H1 (cell line): ENCODE results near the gene CAVIN1. TPM values are rescaled to one million over a fixed set of nuclear protein-coding genes. Genes with fewer than 3 reads are reported as not detected.
A peak's percentile ranks its signal among the peaks of the same experiment; 100 is the strongest.

Source experiments
- CTCF ChIA-PET: fragments of 300-600 bp; sonication (Branson Sonifier 250); formaldehyde crosslinking; loops from one replicate; lab custom pipeline; 2021; ENCODE audit not compliant: partially characterized antibody; lab: Charles Lee
- POLR2A ChIA-PET: fragments of 300-600 bp; sonication (Branson Sonifier 250); formaldehyde crosslinking; loops from one replicate; lab custom pipeline; 2021; ENCODE audit warnings: inconsistent platforms; ENCODE audit not compliant: partially characterized antibody; lab: Charles Lee
- DNase-seq, 2 experiments: peaks; one replicate each; pipeline versions ENCODE4 v3.0.0 to v3.0.0-alpha.2; 2010 to 2022; ENCODE audit warnings: low spot score in 2 of 2, low read depth in 1 of 2, mixed read lengths in 1 of 2
- FAIRE-seq: peaks from 2 replicates; lab custom pipeline; 2011; peaks lifted over from hg19 to GRCh38; lab: Jason Lieb, UNC
- H2AFZ ChIP-seq: 2 replicates; pipeline ENCODE4 v1.8.1; 2012; ENCODE audit warnings: low read length, inconsistent platforms
- H2AK5ac ChIP-seq: 2 replicates; pipeline ENCODE4 v1.6.1; 2013; ENCODE audit warnings: low read depth, low read length
- H2BK120ac ChIP-seq: replicated peaks from 2 replicates; pipeline ENCODE3; 2013; ENCODE audit warnings: low read depth, low read length, inconsistent platforms
- H2BK12ac ChIP-seq: 2 replicates; pipeline ENCODE4 v1.6.1; 2013; ENCODE audit warnings: low read depth, low read length
- H2BK15ac ChIP-seq: 2 replicates; pipeline ENCODE4 v1.6.1; 2013; ENCODE audit warnings: low read length
- H2BK20ac ChIP-seq: 2 replicates; pipeline ENCODE4 v1.6.1; 2013; ENCODE audit warnings: low read length
- H2BK5ac ChIP-seq: 2 replicates; pipeline ENCODE4 v1.6.1; 2013; ENCODE audit warnings: low read depth, low read length
- H3K14ac ChIP-seq: 2 replicates; pipeline ENCODE4 v1.6.1; 2013; ENCODE audit warnings: inconsistent platforms; ENCODE audit not compliant: insufficient read length
- H3K18ac ChIP-seq: 2 replicates; pipeline ENCODE4 v1.6.1; 2013; ENCODE audit warnings: low read length; ENCODE audit errors: extremely low read depth
- H3K23ac ChIP-seq: 2 replicates; pipeline ENCODE4 v1.6.1; 2013; ENCODE audit warnings: inconsistent platforms; ENCODE audit not compliant: insufficient read length
- H3K23me2 ChIP-seq: 2 replicates; pipeline ENCODE4 v1.6.1; 2013; ENCODE audit warnings: low read depth, low read length
- H3K27ac ChIP-seq: 2 replicates; pipeline ENCODE4 v1.6.1; 2011; ENCODE audit warnings: low read depth, low read length, inconsistent platforms
- H3K27me3 ChIP-seq, 4 experiments: replicated peaks in 1 of 4; 1 replicate in 1 of 4; 2 replicates in 3 of 4; pipeline versions ENCODE4 v1.6.1 to v1.8.1; 2011 to 2013; ENCODE audit warnings: low read length in 3 of 4, mild to moderate bottlenecking in 3 of 4, inconsistent platforms in 2 of 4, mixed read lengths in 2 of 4, moderate library complexity in 1 of 4; ENCODE audit not compliant: control insufficient read depth in 3 of 4, insufficient read depth in 3 of 4; ENCODE audit errors: extremely low read depth in 1 of 4
- H3K36me3 ChIP-seq, 4 experiments: 2 replicates each; pipeline versions ENCODE4 v1.6.1 to v1.8.1; 2011 to 2013; ENCODE audit warnings: mild to moderate bottlenecking in 4 of 4, low read length in 3 of 4, moderate library complexity in 2 of 4, control low read depth in 1 of 4, inconsistent platforms in 1 of 4; ENCODE audit not compliant: insufficient read depth in 4 of 4, control insufficient read depth in 2 of 4
- H3K4ac ChIP-seq: replicated peaks from 2 replicates; pipeline ENCODE3; 2013; ENCODE audit warnings: low read length, low read depth, mixed read lengths, inconsistent platforms; ENCODE audit not compliant: insufficient read length
- H3K4me1 ChIP-seq, 4 experiments: replicated peaks in 1 of 4; 1 replicate in 1 of 4; 2 replicates in 3 of 4; pipeline versions ENCODE4 v1.6.1 to v1.8.1; 2011 to 2013; ENCODE audit warnings: low read length in 3 of 4, inconsistent platforms in 2 of 4, mixed read lengths in 1 of 4; ENCODE audit not compliant: insufficient read depth in 4 of 4, control insufficient read depth in 3 of 4
- H3K4me2 ChIP-seq, 2 experiments: 2 replicates each; pipeline versions ENCODE4 v1.6.1 to v1.8.1; 2011 to 2013; ENCODE audit warnings: low read depth in 2 of 2, low read length in 2 of 2, control low read depth in 1 of 2, inconsistent platforms in 1 of 2, mild to moderate bottlenecking in 1 of 2; ENCODE audit not compliant: insufficient read depth in 1 of 2
- H3K4me3 ChIP-seq, 4 experiments: fragments of 200-600, 300-600 bp in 1 of 4; sonication (generic), shearing (Covaris generic), sonication (Bioruptor Twin) in 1 of 4; 2 replicates each; pipeline versions ENCODE4 v1.5.1 to v1.8.1; 2011 to 2016; ENCODE audit warnings: low read length in 4 of 4, low read depth in 3 of 4, control low read depth in 2 of 4, inconsistent platforms in 2 of 4, mild to moderate bottlenecking in 2 of 4, mixed read lengths in 1 of 4, moderate library complexity in 1 of 4; ENCODE audit not compliant: insufficient read depth in 2 of 4; ENCODE audit errors: extremely low read depth in 1 of 4
- H3K56ac ChIP-seq: replicated peaks from 2 replicates; pipeline ENCODE3; 2013; ENCODE audit warnings: low read depth, mild to moderate bottlenecking, mixed read lengths, low read length, inconsistent platforms; ENCODE audit not compliant: insufficient read length
- H3K79me1 ChIP-seq: 2 replicates; pipeline ENCODE4 v1.6.1; 2013; ENCODE audit warnings: low read depth, low read length, control low read depth
- H3K79me2 ChIP-seq, 2 experiments: 2 replicates each; pipeline versions ENCODE4 v1.6.1 to v1.8.1; 2012 to 2013; ENCODE audit warnings: low read length in 2 of 2, mild to moderate bottlenecking in 2 of 2, inconsistent platforms in 1 of 2; ENCODE audit not compliant: insufficient read depth in 2 of 2, control insufficient read depth in 1 of 2
- H3K9ac ChIP-seq, 4 experiments: replicated peaks in 1 of 4; 1 replicate in 1 of 4; 2 replicates in 3 of 4; pipeline versions ENCODE4 v1.6.1 to v1.8.1; 2011 to 2013; ENCODE audit warnings: low read depth in 3 of 4, low read length in 3 of 4, control low read depth in 2 of 4, mild to moderate bottlenecking in 2 of 4, moderate library complexity in 2 of 4, inconsistent platforms in 1 of 4; ENCODE audit errors: extremely low read depth in 1 of 4
- H3K9me3 ChIP-seq, 2 experiments: 2 replicates each; pipeline versions ENCODE4 v1.6.1 to v1.8.1; 2012 to 2013; ENCODE audit warnings: mild to moderate bottlenecking in 2 of 2, moderate library complexity in 2 of 2, control low read depth in 1 of 2, inconsistent platforms in 1 of 2, low read depth in 1 of 2, low read length in 1 of 2, mixed read lengths in 1 of 2; ENCODE audit not compliant: insufficient read depth in 2 of 2
- H4K20me1 ChIP-seq, 2 experiments: replicated peaks in 1 of 2; 2 replicates each; pipeline versions ENCODE3 to v1.8.1; 2011 to 2013; ENCODE audit warnings: inconsistent platforms in 2 of 2, low read length in 2 of 2, mild to moderate bottlenecking in 1 of 2; ENCODE audit not compliant: insufficient read depth in 2 of 2, control insufficient read depth in 1 of 2
- H4K5ac ChIP-seq: 2 replicates; pipeline ENCODE4 v1.6.1; 2013; ENCODE audit warnings: low read length, low read depth, mixed read lengths, inconsistent platforms; ENCODE audit not compliant: insufficient read length
- H4K8ac ChIP-seq: 2 replicates; pipeline ENCODE4 v1.8.0; 2013; ENCODE audit warnings: mild to moderate bottlenecking, moderate library complexity, low read length, inconsistent platforms; ENCODE audit not compliant: insufficient read depth; ENCODE audit errors: extremely low read depth
- H4K91ac ChIP-seq: replicated peaks from 2 replicates; pipeline ENCODE3; 2013; ENCODE audit warnings: low read length, mixed read lengths, inconsistent platforms; ENCODE audit not compliant: insufficient read length
- BCL11A ChIP-seq, 2 experiments: IDR thresholded peaks; one replicate each; pipeline ENCODE4 v1.6.1; 2011; ENCODE audit warnings: low read depth in 2 of 2, low read length in 2 of 2, mild to moderate bottlenecking in 2 of 2
- CBX8 ChIP-seq: fragments of 300-800, 300-1000 bp; sonication (generic); IDR thresholded peaks from 2 replicates; pipeline ENCODE4 v1.7.1; 2016; ENCODE audit warnings: low read depth, low read length, borderline replicate concordance
- EP300 ChIP-seq, 2 experiments: IDR thresholded peaks; 1 replicate in 1 of 2; 2 replicates in 1 of 2; pipeline ENCODE4 v1.6.1; 2011 to 2012; ENCODE audit warnings: low read depth in 2 of 2, low read length in 2 of 2, mild to moderate bottlenecking in 2 of 2, borderline replicate concordance in 1 of 2, inconsistent platforms in 1 of 2, moderate library complexity in 1 of 2
- FOSL1 ChIP-seq: IDR thresholded peaks from 2 replicates; pipeline ENCODE4 v1.6.1; 2011; ENCODE audit warnings: mild to moderate bottlenecking, low read depth, low read length, moderate library complexity; ENCODE audit not compliant: insufficient read depth
- KDM5A ChIP-seq: fragments of 200-600 bp; IDR thresholded peaks from 2 replicates; pipeline ENCODE4 v1.7.1; 2012; ENCODE audit warnings: mild to moderate bottlenecking, low read length, inconsistent platforms, mixed read lengths
- RBBP5 ChIP-seq: IDR thresholded peaks from 2 replicates; pipeline ENCODE4 v1.7.1; 2012; ENCODE audit warnings: low read depth, mild to moderate bottlenecking, inconsistent platforms, low read length, moderate library complexity, borderline replicate concordance
- WGBS, 2 experiments: shearing (Covaris generic) in 1 of 2; methylation state at CpG; one replicate each; pipeline versions ENCODE4 v1.1.6 to v1.1.7; 2013 to 2015; ENCODE audit warnings: low lambda C conversion rate in 2 of 2, mixed read lengths in 2 of 2, inconsistent platforms in 1 of 2, low coverage in 1 of 2, missing lambda C conversion rate in 1 of 2; ENCODE audit not compliant: insufficient replicate concordance in 2 of 2, insufficient coverage in 1 of 2, insufficient read length in 1 of 2; ENCODE audit errors: extremely low coverage in 1 of 2, missing lambda C conversion rate in 1 of 2; 5-methylcytosine and 5-hydroxymethylcytosine counted together
- polyA plus RNA-seq, 7 experiments: library from polyadenylated mRNA; depleted of rRNA in 3 of 7; stranded (reverse) in 5 of 7; unstranded in 2 of 7; fragments of >200 nt in 5 of 7; fragments of 200-250 nt in 2 of 7; gene quantifications; 1 replicate in 5 of 7; 2 replicates in 1 of 7; 4 replicates in 1 of 7; pipeline versions ENCODE4 v1.2.1 to v1.2.3, GENCODE V29; 2011 to 2013; ENCODE audit warnings: missing spikeins in 2 of 7, mixed read lengths in 2 of 7
- total RNA-seq: library from RNA; stranded (reverse); fragmentation: NEBNext Ultra II Directional; extraction: Animal tissue kit (Norgen Biotek cat#: 25700); gene quantifications from 2 replicates; pipeline ENCODE4 v1.2.1, GENCODE V29; 2021
- TF ChIP-seq, protein P1 (sequence below), 3 experiments: IDR thresholded peaks; 1 replicate in 2 of 3; 2 replicates in 1 of 3; pipeline versions ENCODE4 v1.5.1 to v1.6.1; 2011; ENCODE audit warnings: low read length in 3 of 3, mild to moderate bottlenecking in 3 of 3, inconsistent platforms in 2 of 3, low read depth in 1 of 3, moderate library complexity in 1 of 3; ENCODE audit not compliant: insufficient read depth in 1 of 3; ENCODE audit errors: control extremely low read depth in 1 of 3

The CAVIN1 gene
- total and polyA plus RNA-seq, 2 of the 8 experiments (the other 6 are each of a cell fraction or from before 2014, with no cell fraction given), result 16.2 to 41.6 TPM

DNA sequence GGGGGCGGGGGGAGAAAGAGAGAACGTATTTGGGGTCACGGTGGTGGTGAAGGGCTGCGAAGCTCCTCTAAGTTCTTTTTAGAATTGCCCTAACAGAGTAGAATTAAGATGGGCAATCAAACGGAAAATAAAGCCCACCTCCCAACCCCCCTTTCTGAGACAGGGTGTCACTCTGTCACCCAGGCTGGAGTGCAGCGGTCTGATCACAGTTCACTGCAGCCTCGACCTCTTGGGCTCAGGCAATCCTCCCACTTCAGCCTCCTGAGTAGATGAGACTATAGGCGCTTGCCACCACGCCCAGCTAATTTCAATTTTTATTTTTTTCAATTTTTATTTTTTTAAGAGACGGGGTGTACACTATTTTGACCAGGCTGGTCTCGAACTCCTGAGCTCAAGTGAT, 710 bp upstream of the CAVIN1 start:
- Histone ChIP-seq H4K8ac (no peak overlapping the region), H2AK5ac (0 out of 2 replicates have a peak overlapping the region, but pooled peaks have one; percentile 34), H3K23me2 (peaks cover 14% of the 10 kb centered on the region), H3K14ac (no peak overlapping the region), H3K56ac (no peak overlapping the region), H2BK5ac (0 out of 2 replicates have a peak overlapping the region, but pooled peaks have one; percentile 66), H3K79me1 (peaks cover 9% of the 10 kb centered on the region), H3K79me2 (peaks cover 0 to 15% of the 10 kb centered on the region in 2 experiments; a peak in 1 of 4 replicates), H3K18ac (peak overlapping the region; percentile 71; the same call in 1 of the 2 replicates), H2AFZ (no peak overlapping the region), H2BK12ac (no peak overlapping the region), H3K27me3 (peaks cover 0 to 13% (median 10%) of the 10 kb centered on the region in 4 experiments; a peak in 6 of 7 replicates), H3K23ac (no peak overlapping the region), H3K4me1 (peaks cover 4 to 17% (median 9%) of the 10 kb centered on the region in 4 experiments), H4K91ac (no peak overlapping the region), H3K4me2 (peak overlapping the region; percentile 99), H3K36me3 (no peaks in the 10 kb centered on the region), H3K4me3 (peak overlapping the region in 3 of 4 experiments; percentile 80 to 99 (median 91); a peak in 4 of 8 replicates), H2BK120ac (no peak overlapping the region), H3K9ac (no peak overlapping the region), H4K20me1 (peaks cover 6 to 8% of the 10 kb centered on the region in 2 experiments), H3K27ac (no peak overlapping the region), H2BK20ac (no peak overlapping the region), H3K4ac (no peak overlapping the region), H4K5ac (no peak overlapping the region), H2BK15ac (no peak overlapping the region), H3K9me3 (no peaks in the 10 kb centered on the region)
- POLR2A ChIA-PET, result interaction anchor here (1.1 to 2.6 kb wide), 18 partner anchors 9 to 301 kb away, joined by 3 to 19 read pairs (median 6); partner anchors contain the start of genes HSPB9, NAGLU, STAT3 and STAT5B
- CTCF ChIA-PET, result interaction anchor here (0.9 to 6.1 kb wide), 8 partner anchors 9 to 110 kb away, joined by 3 to 36 read pairs (median 6); no protein-coding TSS in a partner anchor
- FAIRE-seq (no peak), DNase-seq (no peak)
- WGBS, 2 experiments, result 60% methylated on average over 11 of the region's 11 CpGs; no CpG with 5 or more reads in 1 of the 2 experiments
- TF ChIP-seq CBX8 (no peak), KDM5A (no peak), EP300 (IDR thresholded peaks at IDR 0.05; ENCODE audit: borderline replicate concordance in 1 of 2, low read depth in 2 of 2, low read length in 2 of 2) (no peak), FOSL1 (no peak), RBBP5 (no peak), BCL11A (IDR thresholded peaks at IDR 0.05; ENCODE audit: low read depth in 2 of 2, low read length in 2 of 2) (no peak)
- TF ChIP-seq, protein P1, sequence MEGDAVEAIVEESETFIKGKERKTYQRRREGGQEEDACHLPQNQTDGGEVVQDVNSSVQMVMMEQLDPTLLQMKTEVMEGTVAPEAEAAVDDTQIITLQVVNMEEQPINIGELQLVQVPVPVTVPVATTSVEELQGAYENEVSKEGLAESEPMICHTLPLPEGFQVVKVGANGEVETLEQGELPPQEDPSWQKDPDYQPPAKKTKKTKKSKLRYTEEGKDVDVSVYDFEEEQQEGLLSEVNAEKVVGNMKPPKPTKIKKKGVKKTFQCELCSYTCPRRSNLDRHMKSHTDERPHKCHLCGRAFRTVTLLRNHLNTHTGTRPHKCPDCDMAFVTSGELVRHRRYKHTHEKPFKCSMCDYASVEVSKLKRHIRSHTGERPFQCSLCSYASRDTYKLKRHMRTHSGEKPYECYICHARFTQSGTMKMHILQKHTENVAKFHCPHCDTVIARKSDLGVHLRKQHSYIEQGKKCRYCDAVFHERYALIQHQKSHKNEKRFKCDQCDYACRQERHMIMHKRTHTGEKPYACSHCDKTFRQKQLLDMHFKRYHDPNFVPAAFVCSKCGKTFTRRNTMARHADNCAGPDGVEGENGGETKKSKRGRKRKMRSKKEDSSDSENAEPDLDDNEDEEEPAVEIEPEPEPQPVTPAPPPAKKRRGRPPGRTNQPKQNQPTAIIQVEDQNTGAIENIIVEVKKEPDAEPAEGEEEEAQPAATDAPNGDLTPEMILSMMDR (IDR thresholded peaks at IDR 0.05; ENCODE audit: control extremely low read depth in 1 of 3, insufficient read depth in 1 of 3, low read depth in 1 of 3, low read length in 3 of 3), result no peak
